ENCODE results near the gene GLDC.
"Not testable (repeated sequence)": the region's sequence is repeated elsewhere in the genome, so short reads cannot be mapped to it uniquely, and the experiment has no call there.

The GLDC gene

DNA sequence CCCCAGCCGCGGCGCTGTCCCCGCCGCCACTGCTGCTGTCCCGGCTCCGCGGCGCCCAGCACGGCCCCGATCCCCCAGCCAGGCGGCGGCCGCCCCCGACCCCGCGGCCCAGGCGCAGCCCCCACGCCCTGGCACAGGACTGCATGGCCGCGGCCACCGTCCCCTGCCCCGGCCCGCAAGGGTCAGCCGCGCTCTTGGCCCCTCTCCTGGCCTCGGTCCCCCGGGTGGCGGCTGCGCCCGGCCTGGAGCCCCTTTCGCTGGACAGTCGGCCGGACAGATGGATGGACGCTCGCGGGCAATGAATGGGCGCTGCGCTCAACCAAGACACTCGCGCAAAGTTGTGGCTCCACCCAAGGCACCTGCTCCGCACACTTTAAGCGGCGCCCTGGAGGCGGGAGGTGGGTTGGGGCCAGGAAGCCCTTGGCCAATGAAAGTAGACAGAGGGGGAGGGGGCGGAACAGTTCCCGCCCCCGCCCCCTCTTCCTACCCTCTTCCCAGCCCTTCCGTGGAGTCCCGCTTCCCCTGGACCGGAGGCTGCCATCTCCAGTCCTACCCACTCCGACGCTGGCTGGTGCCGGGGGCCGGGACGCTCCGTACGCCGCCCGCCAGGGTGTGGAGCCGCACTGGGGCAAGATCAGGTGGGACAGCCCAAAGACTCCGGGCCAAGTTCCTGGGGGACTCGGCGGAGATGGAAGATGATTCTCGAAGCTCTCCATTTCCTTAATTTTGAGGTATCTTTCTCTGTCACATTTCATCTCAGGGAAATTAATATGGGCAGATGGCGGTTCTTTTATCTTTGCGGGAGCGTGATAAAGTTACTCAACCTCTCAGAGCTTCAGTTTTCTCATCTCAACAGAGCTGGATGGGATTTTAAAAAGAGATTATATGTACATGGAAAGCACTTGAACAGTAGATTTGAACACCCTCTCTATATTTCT, at the start of gene GLDC:
Gene GLDC, minus strand, starts transcription at position 375 of the 938 bp plus-strand sequence. Its CDS starts 230 bp downstream, at position 145.
- DNase-seq: peak; percentile 5

GRCh38 chr9:6692881-6693361, 47.4 kb upstream of the GLDC start:
- no peak for DNase-seq

GRCh38 chr9:6692433-6692832, 46.9 kb upstream of the GLDC start:
- no peak for DNase-seq

DNA sequence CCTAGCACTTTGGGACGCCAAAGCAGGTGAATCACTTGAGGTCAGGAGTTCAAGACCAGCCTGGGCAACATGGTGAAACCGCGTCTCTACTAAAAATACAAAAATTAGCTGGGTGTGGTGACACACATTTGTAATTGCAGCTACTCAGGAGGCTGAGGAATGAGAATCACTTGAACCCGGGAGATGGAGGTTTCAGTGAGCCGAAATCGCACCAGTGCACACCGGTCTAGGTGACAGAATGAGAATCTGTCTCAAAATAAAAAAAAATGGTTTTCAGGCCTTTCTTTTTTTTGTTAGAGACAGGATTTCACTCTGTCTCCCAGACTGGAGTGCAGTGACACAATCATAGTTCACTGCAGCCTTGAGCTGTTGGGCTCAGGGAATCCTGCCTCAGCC, 45.1 kb upstream of the GLDC start:
- DNase-seq: not testable (repeated sequence)

GRCh38 chr9:6689893-6690674, 44.6 kb upstream of the GLDC start:
- DNase-seq: no peak

GRCh38 chr9:6687180-6687579, 41.7 kb upstream of the GLDC start:
- no peak for DNase-seq

DNA sequence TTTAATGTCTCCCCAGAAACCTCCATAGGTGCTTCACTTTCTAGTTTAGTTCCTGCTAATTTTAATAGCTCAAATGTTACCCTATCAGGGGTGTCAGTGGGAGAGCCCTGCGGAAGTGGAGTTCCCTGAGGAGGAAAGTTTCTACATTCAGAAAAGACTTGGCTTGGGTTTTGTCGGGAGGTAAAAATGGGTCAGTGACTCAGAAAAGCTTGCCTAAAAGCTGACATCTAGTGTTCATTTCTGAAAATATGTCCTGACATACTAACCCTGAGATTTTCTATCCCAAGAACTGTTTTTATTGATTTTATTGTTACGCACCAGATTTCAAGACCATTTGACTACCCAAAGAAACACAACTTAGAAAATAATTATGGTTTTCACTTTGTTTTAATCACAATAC, 40.9 kb upstream of the GLDC start:
- no peak for DNase-seq

DNA sequence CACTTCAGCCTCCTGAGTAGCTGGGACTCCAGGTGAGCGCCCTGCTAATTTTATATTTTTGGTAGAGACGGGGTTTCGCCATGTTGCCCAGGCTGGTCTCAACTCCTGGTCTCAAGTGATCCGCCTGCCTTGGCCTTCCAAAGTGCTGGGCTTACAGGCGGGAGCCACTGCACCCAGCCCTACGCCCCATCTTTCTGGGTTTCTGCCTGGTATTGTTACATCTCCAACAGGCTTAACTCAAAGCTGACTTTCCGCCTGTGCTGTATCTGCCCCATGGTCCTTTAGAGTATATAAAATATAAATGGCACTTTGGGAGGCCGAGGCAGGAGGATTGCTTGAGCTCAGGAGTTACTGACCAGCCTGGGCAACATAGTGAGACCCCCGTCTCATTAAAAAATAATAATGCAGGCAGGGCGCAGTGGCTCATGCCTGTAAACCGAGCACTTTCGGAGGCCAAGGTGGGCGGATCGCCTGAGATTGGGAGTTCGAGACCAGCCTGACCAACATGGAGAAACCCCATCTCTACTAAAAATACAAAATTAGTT, 36.5 kb upstream of the GLDC start:
- no peak for DNase-seq

DNA sequence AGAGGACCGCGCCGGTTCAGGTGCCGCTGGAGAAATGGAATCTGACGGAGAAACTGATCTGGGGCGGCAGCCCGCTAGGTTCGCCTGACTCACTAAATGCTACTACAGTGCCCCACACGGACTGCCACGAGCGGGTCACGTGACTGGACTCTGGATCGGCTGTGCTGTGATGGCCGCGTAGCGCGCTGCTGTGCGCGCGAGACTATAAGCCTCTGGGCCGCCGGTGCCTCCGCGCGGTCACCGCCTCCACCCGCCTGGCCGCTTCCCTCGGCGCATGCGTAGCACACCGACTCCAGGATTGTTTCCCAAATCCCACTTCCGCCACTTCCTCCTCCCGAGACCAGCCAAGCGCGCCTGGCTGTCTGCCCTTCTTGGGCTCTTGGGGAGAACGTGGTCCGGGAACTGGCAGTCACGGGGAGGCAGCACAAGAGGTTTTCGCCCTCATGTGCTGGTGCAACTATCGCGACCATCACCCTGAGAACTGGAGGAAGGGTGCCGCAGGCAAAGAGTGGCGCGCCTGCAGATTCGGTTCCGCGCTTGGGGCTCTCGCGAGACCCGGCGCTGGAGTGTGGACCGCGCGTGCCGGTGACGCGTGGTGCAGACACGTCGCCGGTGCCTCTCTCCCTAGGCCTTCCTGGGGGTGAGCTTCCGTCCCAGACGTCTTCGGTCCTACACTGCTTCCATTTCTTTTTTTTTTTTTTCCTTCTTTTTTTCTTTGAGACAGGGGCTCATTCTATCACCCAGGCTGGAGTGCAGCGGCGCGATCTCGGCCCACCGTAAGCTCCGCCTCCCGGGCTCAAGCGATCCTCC, 35.8 kb upstream of the GLDC start:
- DNase-seq: peak; percentile 83

- DNase-seq: peak; percentile 58
Measured at GRCh38 chr9:6680797-6681146, 35.2 kb upstream of the GLDC start.

GRCh38 chr9:6677803-6678202, 32.3 kb upstream of the GLDC start:
- no peak for DNase-seq

- DNase-seq: no peak
Measured at GRCh38 chr9:6676254-6676921, 30.9 kb upstream of the GLDC start.

GRCh38 chr9:6675268-6675667, 29.7 kb upstream of the GLDC start:
- DNase-seq: no peak

- no peak for DNase-seq
Measured at GRCh38 chr9:6673326-6674025, 27.9 kb upstream of the GLDC start.

DNA sequence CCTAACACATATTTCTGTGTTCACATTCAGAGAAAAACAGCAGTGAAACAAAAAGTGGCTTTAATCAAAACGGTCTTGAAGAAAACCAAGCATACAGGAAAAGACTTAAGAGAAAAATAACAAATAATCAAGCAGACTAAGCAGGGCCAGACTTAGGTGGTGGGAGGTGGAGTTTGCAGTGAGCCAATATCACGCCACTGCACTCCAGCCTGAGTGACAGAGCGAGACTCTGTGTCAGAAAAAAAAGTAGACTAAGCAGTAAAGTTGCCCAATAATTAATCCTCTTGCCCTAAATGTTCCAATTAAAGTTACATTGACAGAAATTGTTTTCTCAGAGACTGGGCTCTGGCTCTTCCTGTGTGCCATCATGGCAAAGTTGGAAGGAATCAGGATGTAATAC, 26.6 kb upstream of the GLDC start:
- DNase-seq: no peak

GRCh38 chr9:6671416-6671815, 25.9 kb upstream of the GLDC start:
- no peak for DNase-seq

GRCh38 chr9:6669881-6670280, 24.4 kb upstream of the GLDC start:
- no peak for DNase-seq

DNA sequence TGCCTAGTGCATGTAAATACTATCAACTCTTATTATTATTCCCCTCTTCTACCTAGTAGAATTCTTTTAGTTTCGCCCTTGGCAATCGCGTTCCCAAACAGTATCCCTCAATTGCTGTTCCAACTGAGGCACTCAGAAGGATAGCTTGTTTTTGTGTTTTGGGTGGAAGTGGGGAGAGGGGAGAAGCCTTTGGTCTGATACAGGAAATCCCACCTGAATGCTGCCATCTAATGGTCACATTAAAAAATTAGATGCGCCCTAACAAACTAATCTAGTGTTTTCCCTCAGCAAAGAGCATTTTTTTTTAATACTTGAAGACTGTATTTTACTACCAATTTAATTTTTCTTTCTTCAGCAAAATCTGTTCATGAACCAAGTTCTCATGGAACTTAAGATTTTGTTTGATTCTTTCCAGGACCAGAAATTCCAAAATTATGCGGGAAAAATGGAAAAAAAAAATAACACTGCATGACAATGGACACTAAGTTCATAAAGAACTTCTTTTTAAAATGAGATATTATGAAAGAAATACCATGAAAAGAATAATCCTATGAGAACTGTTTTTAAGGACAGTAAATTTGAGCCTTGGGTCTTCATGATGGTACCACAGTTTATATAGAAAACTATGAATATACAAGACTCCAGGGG, 22.2 kb upstream of the GLDC start:
- no peak for DNase-seq

DNA sequence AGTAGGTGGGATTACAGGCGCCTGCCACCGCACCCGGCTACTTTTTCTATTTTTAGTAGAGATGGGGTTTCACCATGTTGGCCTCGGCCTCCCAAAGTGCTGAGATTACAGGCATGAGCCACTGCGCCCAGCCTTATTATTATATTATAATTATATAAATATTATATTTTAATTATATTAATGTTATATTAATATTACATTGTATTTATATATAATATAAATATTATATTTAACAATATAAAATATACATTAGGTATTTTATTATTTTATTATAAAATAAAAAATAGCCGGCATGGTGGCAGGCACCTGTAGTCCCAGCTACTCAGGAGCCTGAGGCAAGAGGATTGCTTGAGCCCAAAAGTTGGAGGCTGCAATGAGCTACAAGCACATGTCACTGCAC, 21.6 kb upstream of the GLDC start:
- no peak for DNase-seq

DNA sequence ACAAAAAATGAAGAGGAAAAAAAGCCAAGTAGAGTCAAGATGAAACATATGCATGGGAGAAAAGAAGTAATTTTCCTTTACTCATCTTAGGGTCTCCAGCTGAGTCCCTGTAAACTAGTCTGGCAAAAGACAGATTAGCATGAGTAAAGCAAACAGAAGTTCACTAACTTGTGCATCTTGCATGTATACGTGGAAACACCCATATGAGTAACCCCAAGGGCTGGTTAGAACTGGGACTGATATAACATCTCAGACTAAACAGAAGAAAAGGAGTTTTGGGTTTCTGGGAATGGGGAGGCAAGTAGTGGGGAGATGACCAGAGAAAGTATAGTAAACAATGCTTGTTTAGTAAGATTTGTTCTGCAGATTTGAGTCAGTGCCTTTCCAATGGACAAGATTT, 20.1 kb upstream of the GLDC start:
- no peak for DNase-seq

- DNase-seq: no peak
Measured at GRCh38 chr9:6664204-6664680, 18.7 kb upstream of the GLDC start.
